ENCODE data around the gene UBA7. TPM values are rescaled to one million over a fixed set of nuclear protein-coding genes. Genes with fewer than 3 reads are reported as not detected.

UBA7 gene
- total RNA-seq, result 10 to 100 TPM; 85.5 to 85.7 TPM

DNA sequence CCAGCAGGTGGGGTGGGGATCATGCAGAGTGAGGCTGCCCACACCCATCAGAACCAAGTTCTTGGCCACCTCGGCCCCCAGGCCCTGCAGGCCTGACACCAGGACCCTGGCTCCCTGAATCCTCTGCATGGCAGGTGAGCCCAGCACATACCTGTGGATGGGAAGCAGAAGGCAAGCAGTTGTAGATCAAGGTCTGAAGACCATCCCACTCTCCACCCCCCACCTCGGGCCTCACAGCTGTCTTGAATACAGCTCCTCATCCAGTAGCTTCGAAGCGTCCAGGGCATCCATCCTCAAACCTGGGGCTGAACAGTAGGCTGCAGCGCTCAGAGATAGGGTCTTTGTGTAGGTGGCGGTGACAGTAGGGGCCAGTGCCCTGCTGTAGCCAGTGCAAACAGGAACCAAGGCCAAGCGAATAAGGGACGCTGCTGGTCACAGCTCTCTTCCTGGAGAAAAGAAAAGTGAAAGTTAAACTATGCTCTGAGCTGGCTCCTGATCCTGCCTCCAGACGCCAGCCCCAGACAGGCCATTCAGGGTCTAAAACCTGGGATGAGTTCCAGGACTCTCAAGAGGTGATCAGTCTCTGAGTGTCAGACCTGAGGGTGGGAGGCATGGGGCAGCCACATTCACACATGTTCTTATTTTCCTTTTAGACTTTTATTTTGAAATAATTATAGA lies at the start of gene UBA7:
TSS of gene UBA7 (minus strand) at position 457 of the 678 bp plus-strand sequence. CDS start at position 291, 166 bp downstream.
- intact Hi-C loops (cut with DNase I, micrococcal nuclease), result loop anchor here in 1 of 2 experiments (1.0 kb wide), 2 partner anchors 10 to 43 kb away; partner anchors contain the start of genes INKA1 and TRAIP
- DNase-seq, result peak; percentile 62
- H3K4me1 Mint-ChIP-seq, result peaks cover 14% of the 10 kb centered on the region
- peaks cover 10% of the 10 kb centered on the region for H3K36me3 Mint-ChIP-seq (ENCODE audit: low read depth)
- H3K27ac Mint-ChIP-seq, result peak within 1 kb of the TSS; percentile 95
- ChIA-PET POLR2A (interaction anchor here (0.6 to 2.4 kb wide), 5 partner anchors 9 to 397 kb away, joined by 3 to 16 read pairs (median 3); partner anchors contain the start of genes GMPPB and INKA1), CTCF (interaction anchor here (0.6 to 4.7 kb wide), 4 partner anchors 9 to 1143 kb away, joined by 3 to 27 read pairs (median 15); partner anchors contain the start of gene INKA1)
- no peaks in the 10 kb centered on the region for H3K9me3 Mint-ChIP-seq (ENCODE audit: low read depth)
- peak within 1 kb of the TSS; percentile 89 for H3K4me3 Mint-ChIP-seq
- no peaks in the 10 kb centered on the region for H3K27me3 Mint-ChIP-seq
- ATAC-seq, result peak; percentile 92

DNA sequence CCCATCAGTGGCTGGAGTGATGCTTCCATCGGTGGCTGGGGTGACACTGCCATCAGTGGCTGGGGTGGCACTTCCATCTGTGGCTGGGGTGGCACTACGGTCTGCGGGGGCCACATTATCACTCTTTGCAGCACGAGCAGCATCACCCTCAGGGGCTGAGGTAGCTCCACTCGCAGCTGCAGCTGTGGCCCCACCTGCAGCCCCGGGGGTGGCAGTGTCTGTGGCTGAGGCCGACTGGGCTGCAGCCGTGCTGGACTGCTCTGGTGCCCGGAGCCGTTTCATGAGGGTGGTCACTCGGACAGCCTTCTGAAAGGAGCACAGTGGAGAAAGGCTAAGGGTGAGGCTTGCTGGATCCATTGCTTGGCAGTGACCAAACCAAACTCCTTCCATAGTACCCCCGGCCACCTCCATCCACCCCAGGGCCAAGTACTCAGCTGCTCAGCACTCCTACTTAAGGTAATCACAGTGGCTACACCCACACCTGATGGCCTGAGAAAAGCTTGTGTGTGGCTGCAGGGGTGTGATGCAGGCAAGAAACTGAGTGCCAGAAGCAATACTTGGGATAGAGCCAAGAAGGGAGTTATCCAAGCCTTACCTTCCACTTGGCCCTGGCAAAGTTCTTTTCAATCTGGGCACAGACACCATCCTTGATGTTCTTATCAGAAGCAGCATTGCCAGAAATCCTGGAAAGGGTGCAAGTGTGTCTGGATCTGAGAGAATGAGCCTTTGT lies 46.0 kb upstream of the UBA7 start:
- H3K36me3 Mint-ChIP-seq (ENCODE audit: low read depth), result no peaks in the 10 kb centered on the region
- DNase-seq (no peak), ATAC-seq (no peak)
- H3K27ac Mint-ChIP-seq, result no peak overlapping the region
- intact Hi-C loops (cut with DNase I, micrococcal nuclease), result loop anchor here in 1 of 2 experiments (5.0 kb wide), 2 partner anchors 43 to 72 kb away; partner anchors contain the start of genes IP6K1 and MST1R
- H3K4me1 Mint-ChIP-seq, result peaks cover 10% of the 10 kb centered on the region
- CTCF ChIA-PET, result no interaction called here
- H3K4me3 Mint-ChIP-seq, result no peak overlapping the region
- H3K9me3 Mint-ChIP-seq (ENCODE audit: low read depth), result no peaks in the 10 kb centered on the region
- POLR2A ChIA-PET, result no interaction called here
- H3K27me3 Mint-ChIP-seq, result peaks cover 4% of the 10 kb centered on the region

DNA sequence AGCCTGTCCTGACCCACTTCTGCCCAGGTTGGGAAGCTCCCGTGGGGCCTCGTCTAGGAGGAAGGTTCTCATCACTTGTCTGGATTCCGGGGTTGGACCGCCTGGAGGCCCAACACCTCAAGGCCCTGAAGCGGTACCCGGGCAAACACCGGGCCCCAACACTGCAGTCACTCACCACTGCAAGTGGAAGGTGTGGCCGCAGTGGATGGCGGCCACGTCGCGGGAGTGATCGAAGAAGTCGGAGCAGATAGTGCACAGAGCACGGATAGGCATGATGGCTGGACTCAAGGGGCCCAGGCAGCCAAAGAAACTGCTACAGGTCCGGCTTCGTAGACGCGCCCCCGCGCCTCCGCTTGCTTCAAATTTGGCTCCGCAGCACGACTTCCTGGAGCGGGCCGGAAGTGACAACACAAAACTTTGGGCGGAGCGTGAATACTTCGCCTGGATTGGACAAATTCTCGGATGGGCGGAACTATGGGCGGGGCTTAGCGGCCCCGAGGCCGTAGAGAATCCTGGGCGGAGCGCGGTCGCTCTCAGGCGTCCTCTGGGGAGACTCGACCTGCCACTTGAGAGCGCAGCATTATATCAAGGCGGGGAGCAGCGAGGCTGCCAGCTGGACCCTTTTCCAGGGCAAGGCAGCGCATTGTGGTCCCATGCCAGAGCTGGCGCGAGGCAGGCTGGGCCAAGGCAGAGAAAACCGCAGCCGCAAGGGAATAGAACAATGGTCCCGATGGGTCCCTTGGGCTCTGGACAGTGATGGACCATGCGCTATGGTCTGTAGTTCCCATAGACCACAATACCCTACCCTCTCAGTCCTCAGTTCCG lies 42.6 kb upstream of the UBA7 start, which contains the start of gene TRAIP:
TSS of gene TRAIP (minus strand) at position 384 of the 825 bp plus-strand sequence. CDS start at position 273, 111 bp downstream.
- Mint-ChIP-seq H3K4me3 (peak within 1 kb of the TSS; percentile 97), H3K9me3 (ENCODE audit: low read depth) (no peaks in the 10 kb centered on the region)
- CTCF ChIA-PET, result interaction anchor here (0.6 to 1.5 kb wide), 3 partner anchors 17 to 127 kb away, joined by 3 to 7 read pairs (median 4); no protein-coding TSS in a partner anchor

DNA sequence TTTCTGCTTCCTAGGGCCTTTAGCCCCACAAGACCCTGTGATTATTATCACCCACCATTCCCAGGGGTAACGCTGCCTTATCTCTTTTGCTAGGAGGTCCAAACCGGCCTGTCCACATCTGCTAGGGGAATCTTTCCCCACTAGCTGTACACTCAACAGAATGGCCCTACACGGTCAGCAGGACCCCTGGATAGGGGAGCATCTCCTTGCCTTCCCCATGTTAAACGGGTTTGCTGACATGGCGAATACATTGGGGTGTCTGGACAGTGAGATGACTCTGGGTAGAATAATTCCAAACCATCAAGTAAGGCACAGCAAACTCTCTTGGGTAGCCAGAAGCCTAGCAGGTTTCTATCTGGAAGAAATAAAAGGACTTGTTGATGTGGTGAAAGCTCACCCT lies 41.9 kb upstream of the UBA7 start:
- ChIA-PET CTCF (interaction anchor here (0.6 to 1.5 kb wide), 6 partner anchors 15 to 206 kb away, joined by 3 to 7 read pairs (median 4); no protein-coding TSS in a partner anchor), POLR2A (interaction anchor here (1.1 kb wide), 1 partner anchor 85 kb away, joined by 3 read pairs; the partner anchor contains the start of gene RBM6)
- Mint-ChIP-seq H3K36me3 (ENCODE audit: low read depth) (no peaks in the 10 kb centered on the region), H3K27ac (no peak overlapping the region), H3K4me3 (peak overlapping the region; percentile 97), H3K27me3 (no peaks in the 10 kb centered on the region), H3K9me3 (ENCODE audit: low read depth) (no peaks in the 10 kb centered on the region), H3K4me1 (peaks cover 10% of the 10 kb centered on the region)
- intact Hi-C loops (cut with DNase I, micrococcal nuclease), result loop anchor here (1.0 to 5.0 kb wide), 16 partner anchors 14 to 437 kb away; partner anchors contain the start of genes IP6K1 (in 2 of the 2), MST1R (in 2 of the 2), AMIGO3 (in 1 of the 2) and APEH (in 1 of the 2)
- DNase-seq (no peak), ATAC-seq (no peak)

More for the DNA sequence above, 42.6 kb upstream of the UBA7 start, which contains the start of gene TRAIP:
- Mint-ChIP-seq H3K27me3 (no peaks in the 10 kb centered on the region), H3K27ac (peak within 1 kb of the TSS; percentile 81), H3K4me1 (peaks cover 10% of the 10 kb centered on the region), H3K36me3 (ENCODE audit: low read depth) (no peaks in the 10 kb centered on the region)
- peak; percentile 99 for ATAC-seq
- POLR2A ChIA-PET, result interaction anchor here (1.1 kb wide), 1 partner anchor 84 kb away, joined by 3 read pairs; the partner anchor contains the start of gene RBM6
- DNase-seq, result peak; percentile 97
- intact Hi-C loops (cut with DNase I, micrococcal nuclease), result loop anchor here (1.0 to 5.0 kb wide), 16 partner anchors 13 to 436 kb away; partner anchors contain the start of genes IP6K1 (in 2 of the 2), MST1R (in 2 of the 2), AMIGO3 (in 1 of the 2) and APEH (in 1 of the 2)

GRCh38 chr3:49845694-49846093 lies 31.9 kb upstream of the UBA7 start:
- no peaks in the 10 kb centered on the region for H3K9me3 Mint-ChIP-seq (ENCODE audit: low read depth)
- H3K36me3 Mint-ChIP-seq (ENCODE audit: low read depth), result peaks cover 17% of the 10 kb centered on the region
- H3K4me3 Mint-ChIP-seq, result no peak overlapping the region
- H3K4me1 Mint-ChIP-seq, result no peaks in the 10 kb centered on the region
- ATAC-seq (no peak), DNase-seq (no peak)
- H3K27me3 Mint-ChIP-seq, result no peaks in the 10 kb centered on the region
- intact Hi-C loops (cut with DNase I, micrococcal nuclease), result no loop called here
- POLR2A ChIA-PET, result no interaction called here
- CTCF ChIA-PET, result interaction anchor here (0.7 kb wide), 1 partner anchor 64 kb away, joined by 3 read pairs; no protein-coding TSS in a partner anchor
- H3K27ac Mint-ChIP-seq, result no peak overlapping the region

DNA sequence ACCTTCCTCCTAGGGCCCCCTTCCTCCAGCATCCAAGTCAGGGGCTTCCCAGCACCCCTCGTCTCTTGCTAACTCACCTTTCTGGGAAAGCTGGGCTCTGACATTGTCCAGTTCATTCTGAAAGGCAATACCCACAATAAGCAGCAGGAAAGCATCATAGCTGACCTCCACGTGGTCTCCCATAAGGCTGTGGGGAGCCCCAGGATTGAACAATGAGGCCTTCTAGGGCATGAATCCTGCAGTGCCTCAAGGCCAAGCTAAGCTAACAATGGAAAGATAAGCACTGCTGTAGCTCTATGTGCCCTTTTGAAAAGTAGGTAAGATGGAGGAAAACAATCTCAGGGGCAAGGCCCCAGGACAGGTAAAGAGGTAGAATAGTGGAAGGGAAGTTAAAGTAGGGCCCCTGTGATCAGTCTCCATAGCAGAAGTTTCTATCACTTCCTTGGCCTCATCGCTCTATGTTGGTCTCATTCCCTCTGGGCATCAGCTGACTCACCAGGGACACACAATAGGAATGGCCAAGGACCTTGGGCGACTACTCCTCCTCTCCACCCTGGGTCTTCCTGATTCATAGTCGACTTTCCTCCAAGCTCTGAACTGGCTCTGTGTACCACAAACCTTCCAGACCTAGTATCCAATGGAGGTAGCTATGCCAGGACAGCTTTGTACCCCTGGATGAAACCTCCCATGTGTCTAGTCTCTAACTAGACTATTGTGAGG lies 30.9 kb upstream of the UBA7 start:
- no peak overlapping the region for H3K4me3 Mint-ChIP-seq
- POLR2A ChIA-PET, result interaction anchor here (0.6 kb wide), 1 partner anchor 71 kb away, joined by 4 read pairs; no protein-coding TSS in a partner anchor
- no peaks in the 10 kb centered on the region for H3K4me1 Mint-ChIP-seq

GRCh38 chr3:49842843-49843517 lies 29.2 kb upstream of the UBA7 start:
- Mint-ChIP-seq H3K9me3 (ENCODE audit: low read depth) (no peaks in the 10 kb centered on the region), H3K27me3 (no peaks in the 10 kb centered on the region), H3K4me1 (no peaks in the 10 kb centered on the region), H3K36me3 (ENCODE audit: low read depth) (peaks cover 17% of the 10 kb centered on the region), H3K27ac (no peak overlapping the region), H3K4me3 (no peak overlapping the region)
- ChIA-PET POLR2A (no interaction called here), CTCF (no interaction called here)
- ATAC-seq, result no peak
- DNase-seq, result no peak
- intact Hi-C loops (cut with DNase I, micrococcal nuclease), result no loop called here

More for the DNA sequence above, 30.9 kb upstream of the UBA7 start:
- Mint-ChIP-seq H3K27me3 (no peaks in the 10 kb centered on the region), H3K9me3 (ENCODE audit: low read depth) (no peaks in the 10 kb centered on the region), H3K36me3 (ENCODE audit: low read depth) (peaks cover 15% of the 10 kb centered on the region), H3K27ac (no peak overlapping the region)
- DNase-seq, result no peak
- ATAC-seq, result no peak
- CTCF ChIA-PET, result interaction anchor here (0.7 to 1.4 kb wide), 4 partner anchors 9 to 92 kb away, joined by 3 to 5 read pairs (median 4); partner anchors contain the start of gene INKA1
- intact Hi-C loops (cut with DNase I, micrococcal nuclease), result no loop called here

DNA sequence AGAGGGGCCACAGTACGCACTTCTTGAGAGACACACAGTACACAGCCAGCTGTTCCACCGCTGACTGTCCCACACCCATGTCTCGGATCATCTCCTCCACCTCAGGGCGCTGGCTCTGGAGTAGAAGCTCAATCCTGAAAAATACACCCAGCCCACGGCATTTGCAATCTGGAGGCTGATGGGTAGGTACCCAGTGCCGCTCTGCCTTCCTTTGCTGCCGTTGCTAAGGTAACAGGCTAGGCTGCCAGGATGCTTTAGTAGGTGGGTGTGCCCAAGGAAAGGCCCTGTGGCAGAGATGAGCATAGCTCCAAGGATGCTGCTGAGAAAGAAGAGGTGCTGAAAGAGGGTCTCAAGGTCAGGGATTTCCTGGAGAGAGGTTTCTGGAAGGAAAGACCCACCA lies 28.1 kb upstream of the UBA7 start:
- Mint-ChIP-seq H3K36me3 (ENCODE audit: low read depth) (peaks cover 13% of the 10 kb centered on the region), H3K9me3 (ENCODE audit: low read depth) (no peaks in the 10 kb centered on the region), H3K4me3 (no peak overlapping the region), H3K27ac (no peak overlapping the region), H3K4me1 (no peaks in the 10 kb centered on the region), H3K27me3 (no peaks in the 10 kb centered on the region)
- CTCF ChIA-PET, result interaction anchor here (0.6 to 1.1 kb wide), 3 partner anchors 10 to 141 kb away, joined by 3 read pairs; no protein-coding TSS in a partner anchor
- POLR2A ChIA-PET, result no interaction called here
- no peak for ATAC-seq
- intact Hi-C loops (cut with DNase I, micrococcal nuclease), result no loop called here
- DNase-seq, result no peak

DNA sequence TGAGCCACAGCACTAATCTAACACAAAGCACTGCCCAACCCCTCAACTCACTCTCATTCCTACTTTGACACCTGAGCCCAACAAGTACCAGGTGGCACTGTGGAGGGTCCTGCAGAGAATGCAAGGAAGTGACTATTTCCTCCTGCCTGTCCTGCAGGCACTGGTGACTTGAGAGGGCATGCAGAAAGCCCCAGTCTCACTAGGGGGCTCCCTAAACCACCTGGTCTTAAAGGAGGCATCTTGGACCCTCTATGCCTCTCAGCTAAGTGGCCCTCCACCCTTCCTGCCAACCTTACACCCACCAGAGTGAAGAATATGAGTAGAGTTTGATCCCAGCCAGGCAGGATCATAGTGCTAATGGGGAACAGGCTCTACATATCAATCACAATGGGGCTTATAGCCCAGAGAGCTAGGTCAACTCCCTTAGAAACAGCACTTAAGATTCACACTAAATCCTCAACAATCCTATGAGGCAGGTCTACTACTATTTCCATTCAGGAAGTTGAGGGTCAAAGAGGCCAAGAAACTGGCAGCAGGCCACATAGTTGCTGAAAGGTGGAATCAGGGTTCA lies 27.5 kb upstream of the UBA7 start:
- Mint-ChIP-seq H3K4me3 (no peak overlapping the region), H3K27ac (no peak overlapping the region), H3K4me1 (no peaks in the 10 kb centered on the region), H3K27me3 (no peaks in the 10 kb centered on the region), H3K36me3 (ENCODE audit: low read depth) (peaks cover 8% of the 10 kb centered on the region), H3K9me3 (ENCODE audit: low read depth) (no peaks in the 10 kb centered on the region)
- intact Hi-C loops (cut with DNase I, micrococcal nuclease), result no loop called here
- DNase-seq, result peak; percentile 37
- POLR2A ChIA-PET, result no interaction called here
- CTCF ChIA-PET, result interaction anchor here (0.6 to 4.2 kb wide), 6 partner anchors 9 to 178 kb away, joined by 3 to 56 read pairs (median 4); partner anchors contain the start of genes INKA1 and UBA7
- ATAC-seq, result no peak
